Embryonic facial prominence (tissue), 1 donor: Measurements from ENCODE around the gene ACAA2.
"Not testable (repeated sequence)": the region's sequence is repeated elsewhere in the genome, so short reads cannot be mapped to it uniquely, and the experiment has no call there.

Experiments used
- DNase-seq: peaks from one replicate; pipeline ENCODE4 v3.0.0-alpha.2; 2016; ENCODE audit errors: extremely low spot score

ACAA2 gene

GRCh38 chr18:49844903-49845302 lies 31.6 kb upstream of the ACAA2 start:
- no peak for DNase-seq

GRCh38 chr18:49843778-49844625 lies 30.7 kb upstream of the ACAA2 start:
- no peak for DNase-seq

GRCh38 chr18:49843131-49843530 lies 29.8 kb upstream of the ACAA2 start:
- DNase-seq, result no peak

GRCh38 chr18:49842656-49843055 lies 29.3 kb upstream of the ACAA2 start:
- DNase-seq, result no peak

- no peak for DNase-seq
Observed at GRCh38 chr18:49841236-49842217, 28.2 kb upstream of the ACAA2 start.

GRCh38 chr18:49839012-49839411 lies 25.7 kb upstream of the ACAA2 start:
- no peak for DNase-seq

- no peak for DNase-seq
Observed at GRCh38 chr18:49838381-49838780, 25.0 kb upstream of the ACAA2 start.

- no peak for DNase-seq
Observed at GRCh38 chr18:49837889-49838288, 24.6 kb upstream of the ACAA2 start.

- not testable (repeated sequence) for DNase-seq
Observed at GRCh38 chr18:49837316-49837835, 24.0 kb upstream of the ACAA2 start.

- DNase-seq, result no peak
Observed at GRCh38 chr18:49835405-49835804, 22.1 kb upstream of the ACAA2 start.

GRCh38 chr18:49834258-49834657 lies 20.9 kb upstream of the ACAA2 start:
- DNase-seq, result no peak

- no peak for DNase-seq
Observed at GRCh38 chr18:49833814-49834213, 20.5 kb upstream of the ACAA2 start.

GRCh38 chr18:49832221-49832647 lies 18.9 kb upstream of the ACAA2 start:
- no peak for DNase-seq

- no peak for DNase-seq
Observed at GRCh38 chr18:49827996-49828395, 14.7 kb upstream of the ACAA2 start.

GRCh38 chr18:49819823-49820671 lies 6.7 kb upstream of the ACAA2 start:
- no peak for DNase-seq

- no peak for DNase-seq
Observed at GRCh38 chr18:49819071-49819662, 5.8 kb upstream of the ACAA2 start.

GRCh38 chr18:49817947-49818346 lies 4.6 kb upstream of the ACAA2 start:
- no peak for DNase-seq

- DNase-seq, result no peak
Observed at GRCh38 chr18:49815927-49816326, 2.6 kb upstream of the ACAA2 start.

GRCh38 chr18:49814147-49814499 lies 790 bp upstream of the ACAA2 start:
- peak; percentile 38 for DNase-seq

- no peak for DNase-seq
Observed at GRCh38 chr18:49813069-49813318, 339 bp downstream of the ACAA2 start.
